Pons (tissue), 1 donor: Measurements from ENCODE around the gene SNX5.

Source experiments
- DNase-seq: peaks from one replicate; pipeline ENCODE4 v3.0.0-alpha.2; 2016; ENCODE audit warnings: low spot score

Gene SNX5

GRCh38 chr20:17940224-17940971, 28.2 kb downstream of the SNX5 start:
- no peak for DNase-seq

- no peak for DNase-seq
Measured at GRCh38 chr20:17939622-17940223, 28.9 kb downstream of the SNX5 start.

DNA sequence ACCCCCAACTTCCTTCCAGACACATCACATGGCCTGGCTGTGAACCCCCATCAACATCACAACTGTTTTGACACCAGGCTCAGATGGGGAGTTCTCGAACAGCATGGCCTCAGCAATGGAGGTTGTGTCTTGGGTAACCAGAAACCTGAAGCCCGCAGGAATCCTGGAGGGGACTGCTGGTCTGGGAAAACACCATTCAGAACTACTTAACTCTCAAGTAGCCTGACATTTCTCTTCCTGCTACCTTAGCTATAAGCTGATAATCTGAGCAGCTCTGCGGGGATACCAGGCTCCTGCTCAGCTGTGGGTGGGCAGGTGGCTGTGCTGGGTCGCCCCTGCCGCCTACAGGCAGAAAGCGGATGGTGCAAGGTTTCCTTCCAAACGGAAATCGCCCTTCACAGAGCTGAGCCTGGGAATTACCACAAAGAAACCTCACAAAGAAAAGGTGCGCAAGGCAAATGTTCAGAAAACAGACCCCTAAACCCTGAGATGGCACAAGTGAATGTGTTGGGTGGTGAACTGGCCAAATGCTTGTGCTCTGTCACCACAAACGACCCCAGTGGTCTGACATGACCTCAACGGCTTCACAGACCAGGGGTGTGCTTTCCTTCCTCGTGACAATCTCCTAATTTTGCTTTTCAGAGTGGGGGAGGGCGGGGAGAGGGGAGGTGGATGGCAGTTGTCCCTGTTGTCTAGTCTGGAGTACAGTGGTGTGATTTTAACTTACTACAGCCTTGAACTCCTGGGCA, 29.5 kb downstream of the SNX5 start:
- DNase-seq: peak; percentile 41

GRCh38 chr20:17936761-17937732, 31.5 kb downstream of the SNX5 start:
- DNase-seq: no peak

DNA sequence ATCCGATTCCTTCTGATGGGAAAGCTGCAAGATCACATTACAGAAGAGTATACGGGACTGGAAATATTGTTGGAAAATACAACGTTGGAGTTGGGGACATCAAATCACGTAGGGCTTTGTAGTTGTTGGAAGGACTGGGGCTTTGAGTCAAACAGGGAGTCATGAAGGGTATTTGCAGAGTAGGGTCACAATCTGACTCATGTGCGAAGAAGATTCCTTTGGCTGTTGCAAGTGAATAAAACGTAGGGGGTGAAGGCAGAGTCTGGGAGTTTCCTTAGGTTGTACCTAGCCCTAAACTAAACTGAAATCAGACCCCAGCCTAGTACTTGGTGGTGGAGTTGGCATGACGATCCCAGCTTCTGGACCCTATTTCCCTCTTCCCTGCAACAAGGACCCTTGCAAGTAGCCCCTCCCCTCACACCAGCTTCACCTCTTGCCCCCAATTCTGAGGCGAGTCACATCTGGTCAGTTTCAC, 32.3 kb downstream of the SNX5 start:
- no peak for DNase-seq

- DNase-seq: no peak
Measured at GRCh38 chr20:17935761-17936160, 32.8 kb downstream of the SNX5 start.

DNA sequence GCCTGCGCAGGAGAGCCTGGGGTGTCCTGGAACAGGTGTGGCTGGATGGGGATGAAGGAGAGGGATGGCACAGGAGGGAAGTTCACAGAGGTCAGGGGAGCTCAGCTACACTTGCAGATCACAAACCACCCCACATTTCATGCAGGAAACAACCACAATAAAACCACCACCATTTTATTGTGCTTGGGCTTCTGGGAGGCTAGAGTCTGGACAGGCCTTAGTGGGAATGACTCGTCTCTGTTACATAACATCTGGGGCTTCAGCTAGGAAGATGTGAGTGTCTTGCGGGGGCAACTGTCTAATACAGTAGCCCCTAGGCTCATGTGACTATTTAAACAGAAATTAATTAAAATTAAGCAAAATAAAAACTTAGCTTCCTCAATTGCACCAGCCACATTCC, 33.4 kb downstream of the SNX5 start:
- DNase-seq: no peak

DNA sequence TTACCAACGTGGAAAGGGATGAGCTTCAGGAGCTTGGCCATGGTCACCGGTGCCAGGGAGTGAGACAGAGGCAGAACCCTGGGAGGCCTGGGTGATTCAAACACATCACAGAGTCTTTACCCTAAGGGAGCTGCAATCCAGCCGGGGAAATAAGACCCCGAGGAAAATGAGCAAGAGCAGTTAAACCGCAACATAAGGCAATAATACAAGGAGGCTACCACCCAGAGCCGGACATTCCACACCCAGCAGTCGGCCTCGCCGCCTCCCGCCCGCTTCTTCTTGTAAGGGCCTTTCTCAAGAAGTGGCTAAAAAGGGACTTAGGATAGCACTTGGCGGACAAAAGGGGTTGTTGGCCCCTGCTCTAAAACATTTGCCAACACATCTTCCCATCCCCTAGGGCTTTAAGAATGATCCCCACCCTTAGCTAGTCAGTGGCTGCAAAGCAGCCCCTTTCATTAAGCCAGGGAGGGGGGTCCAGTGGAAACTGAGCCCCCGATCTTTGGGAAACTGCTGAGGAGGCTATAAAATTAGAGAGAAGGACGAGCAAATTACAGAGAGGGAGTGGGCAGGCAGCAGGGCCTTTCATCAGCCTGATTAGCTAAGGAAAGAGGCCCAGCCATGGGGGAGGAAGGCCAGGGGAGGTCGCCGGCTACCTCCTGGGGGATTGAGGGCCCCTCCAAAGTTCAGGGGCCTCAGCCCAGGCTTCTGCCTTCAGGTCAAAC, 34.3 kb downstream of the SNX5 start:
- no peak for DNase-seq

DNA sequence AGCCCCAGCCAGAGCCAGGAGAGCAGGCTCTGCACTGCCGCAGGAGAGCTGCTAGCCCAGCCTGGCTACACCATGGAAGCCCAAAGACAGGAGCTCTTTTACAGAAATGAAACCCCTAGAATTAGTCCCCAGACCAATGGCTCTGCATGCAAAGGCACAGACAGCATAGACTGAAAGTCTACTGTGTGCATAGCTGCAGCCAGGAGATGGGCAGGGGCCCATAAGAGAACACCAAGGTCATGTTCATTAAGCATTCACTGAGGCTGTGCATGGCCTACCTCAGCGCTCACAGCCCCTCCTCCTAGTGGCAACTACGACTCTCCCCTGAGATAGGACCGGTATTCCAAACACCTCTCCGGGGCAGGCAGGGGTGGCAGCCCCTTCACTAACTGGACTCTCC, 34.9 kb downstream of the SNX5 start:
- DNase-seq: no peak

- no peak for DNase-seq
Measured at GRCh38 chr20:17933121-17933520, 35.5 kb downstream of the SNX5 start.

DNA sequence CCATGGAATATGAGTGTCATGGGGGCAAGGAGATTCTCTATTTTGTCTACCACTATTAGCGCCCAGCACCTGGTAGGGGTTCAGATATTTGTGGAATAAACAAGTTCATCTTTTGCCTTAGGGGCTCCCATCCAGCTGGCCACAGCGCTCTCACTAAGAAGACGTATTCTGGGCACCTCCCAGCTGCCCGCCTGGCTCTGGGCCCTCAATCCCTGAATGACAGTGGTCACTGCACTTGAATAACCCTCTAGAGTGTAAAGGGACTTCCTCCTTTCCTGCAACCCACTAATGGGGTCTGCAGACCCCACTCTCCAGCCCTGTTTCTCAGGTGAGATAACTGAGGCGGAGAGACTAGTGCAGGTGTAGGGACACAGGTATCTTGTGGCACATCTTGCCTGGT, 36.2 kb downstream of the SNX5 start:
- no peak for DNase-seq

GRCh38 chr20:17931513-17931912, 37.1 kb downstream of the SNX5 start:
- DNase-seq: no peak

- DNase-seq: no peak
Measured at GRCh38 chr20:17928633-17929311, 39.8 kb downstream of the SNX5 start.

DNA sequence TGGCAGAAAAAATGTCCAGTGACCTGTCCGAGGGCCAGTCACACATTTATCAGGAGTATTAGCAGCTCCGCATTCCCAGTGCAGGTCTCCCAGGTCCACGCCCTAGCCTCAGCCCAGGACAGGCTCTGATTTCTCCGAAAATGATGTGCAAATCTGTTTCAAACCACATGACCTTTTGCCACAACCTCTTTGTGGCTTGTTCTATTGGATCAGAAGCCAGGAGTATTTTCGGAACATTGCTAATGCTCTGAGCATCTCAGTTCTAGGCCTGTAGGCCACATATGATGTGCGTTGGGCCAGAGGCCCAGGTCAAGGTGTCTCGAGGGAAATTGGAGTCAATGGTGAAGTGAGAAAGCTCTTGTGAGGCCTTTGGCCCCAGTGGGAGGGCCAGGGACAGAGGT, 40.4 kb downstream of the SNX5 start:
- no peak for DNase-seq

GRCh38 chr20:17925940-17926300, 42.7 kb downstream of the SNX5 start:
- no peak for DNase-seq

DNA sequence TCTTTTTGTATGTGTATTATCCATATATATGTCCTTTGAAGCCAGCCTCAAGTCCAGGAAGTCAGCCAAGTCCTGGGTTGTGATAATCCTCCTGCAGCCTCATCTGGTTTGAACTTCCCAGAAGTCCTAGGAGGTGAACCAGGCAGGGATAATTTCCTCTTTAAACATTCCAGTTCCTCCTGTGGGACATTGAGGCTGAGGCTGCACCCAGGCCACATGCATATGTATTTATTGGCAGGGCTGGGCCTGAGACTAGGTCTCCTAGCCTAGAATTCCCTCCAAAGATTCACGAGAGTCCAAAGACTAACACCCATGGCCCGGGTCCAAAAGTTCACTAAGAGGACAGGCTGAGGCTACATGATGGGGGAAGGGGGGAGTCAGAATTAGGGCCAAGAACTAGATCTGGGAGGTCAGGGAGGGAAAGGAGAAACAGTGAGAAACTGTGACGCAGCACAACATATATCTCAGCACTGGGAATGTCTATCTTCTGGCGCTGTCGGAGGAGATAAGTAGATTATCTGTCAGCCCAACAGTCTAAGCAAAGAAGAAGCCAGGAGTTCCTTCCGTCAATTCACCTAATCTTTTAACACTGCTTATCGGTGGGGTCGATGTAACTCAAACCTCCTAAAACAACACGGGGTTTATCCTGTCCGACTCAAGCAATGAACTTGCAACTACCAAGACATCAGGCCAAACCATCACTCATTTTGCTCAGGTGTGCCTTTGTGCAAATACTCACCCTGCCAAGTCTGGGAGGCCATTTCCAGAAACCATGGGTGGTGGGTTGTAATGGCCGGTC, 43.3 kb downstream of the SNX5 start:
- no peak for DNase-seq

DNA sequence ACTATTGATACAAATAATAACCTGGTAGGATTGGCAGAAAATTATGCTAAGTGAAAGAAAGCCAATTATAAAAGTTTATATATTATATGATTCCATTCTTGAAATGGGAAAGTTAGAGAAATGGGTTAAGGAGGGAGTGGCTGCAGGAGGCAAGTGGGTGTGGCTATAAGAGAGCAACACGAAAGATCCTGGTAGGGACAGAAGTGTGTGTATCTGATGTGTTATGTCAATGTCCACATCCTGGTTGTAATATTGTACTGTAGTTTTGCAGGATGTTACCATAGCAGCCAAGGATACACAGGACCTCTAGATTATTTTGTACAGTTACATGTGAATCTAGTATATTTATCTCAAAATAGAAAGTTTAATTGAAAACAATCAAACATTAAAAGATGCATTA, 46.8 kb downstream of the SNX5 start:
- no peak for DNase-seq

DNA sequence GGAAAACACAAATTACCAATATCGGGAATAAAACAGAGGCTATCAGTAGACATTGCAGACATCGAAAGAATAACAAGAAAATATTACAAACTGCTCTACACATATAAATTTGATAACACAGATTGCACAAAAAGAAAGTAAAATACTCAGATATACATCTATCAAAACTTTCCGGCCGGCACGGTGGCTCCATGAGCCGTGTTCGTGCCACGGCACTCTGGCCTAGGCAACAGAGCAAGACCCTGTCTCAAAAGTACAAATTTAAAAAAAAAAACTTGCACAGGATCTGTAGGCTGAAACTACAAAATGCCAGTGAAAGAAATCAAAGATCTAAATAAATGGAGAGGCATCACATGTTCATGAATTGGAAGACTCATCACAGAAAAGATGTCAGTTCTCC, 49.4 kb downstream of the SNX5 start:
- no peak for DNase-seq

DNA sequence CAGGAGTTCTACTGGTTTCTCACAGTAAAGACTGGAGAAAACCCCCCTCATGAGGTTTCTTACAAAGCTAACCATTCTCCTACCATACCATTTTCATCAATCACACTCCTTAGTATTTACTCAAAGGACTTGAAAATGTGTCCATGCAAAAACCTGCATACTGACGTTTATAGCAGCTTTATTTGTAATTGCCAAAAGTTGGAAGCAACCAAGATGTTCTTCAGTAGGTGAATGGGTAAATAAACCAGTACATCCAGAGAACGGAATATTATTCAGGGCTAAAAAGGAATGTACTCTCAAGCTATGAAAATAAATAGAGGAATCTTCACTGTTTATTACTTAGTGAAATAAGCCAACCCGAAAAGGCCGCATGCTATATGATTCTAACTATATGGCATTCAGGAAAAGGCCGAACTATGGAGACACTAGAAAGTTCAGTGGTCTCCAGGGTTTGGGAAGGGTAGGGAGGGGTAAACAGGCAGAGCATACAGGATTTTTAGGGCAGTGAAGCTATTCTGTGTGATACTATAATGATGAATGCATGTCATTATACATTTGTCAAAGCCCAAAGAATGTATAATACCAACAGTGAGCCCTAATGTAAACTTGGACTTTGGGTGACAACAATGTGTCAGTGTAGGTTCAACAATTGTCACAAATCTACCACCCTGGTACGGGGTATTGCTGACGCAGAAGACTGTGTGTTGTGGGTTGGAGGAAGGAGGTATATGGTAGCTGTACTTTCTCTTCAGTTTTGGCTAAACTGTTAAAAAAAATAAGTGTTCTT, 50.6 kb downstream of the SNX5 start:
- no peak for DNase-seq
